CD14-positive monocyte (primary cell): ENCODE data around the gene FKBP15. TPM values are rescaled to one million over a fixed set of nuclear protein-coding genes. Genes with fewer than 3 reads are reported as not detected.
A peak's percentile ranks its signal among the peaks of the same experiment; 100 is the strongest.

Source experiments
- DNase-seq, 3 donors: peaks; one replicate each; pipeline ENCODE4 v3.0.0-alpha.2; 2011 to 2022
- H2AFZ ChIP-seq: 2 replicates; pipeline ENCODE4 v1.6.0; 2012; ENCODE audit warnings: mild to moderate bottlenecking, low read depth, low read length, inconsistent platforms; ENCODE audit not compliant: insufficient read depth, poor library complexity, severe bottlenecking
- H3K27ac ChIP-seq, 2 donors: 1 replicate in 1 of 2; 2 replicates in 1 of 2; pipeline ENCODE4 v1.5.1; 2012 to 2013; ENCODE audit warnings: low read length in 2 of 2, control low read depth in 1 of 2, inconsistent platforms in 1 of 2, low read depth in 1 of 2, mild to moderate bottlenecking in 1 of 2
- H3K27me3 ChIP-seq, 2 donors: one replicate each; pipeline versions ENCODE4 v1.6.0 to v1.6.1; 2011 to 2013; ENCODE audit warnings: low read length in 2 of 2; ENCODE audit not compliant: control insufficient read depth in 2 of 2, insufficient read depth in 2 of 2
- H3K36me3 ChIP-seq, 2 donors: replicated peaks in 1 of 2; 1 replicate in 1 of 2; 2 replicates in 1 of 2; pipeline versions ENCODE4 v1.5.1 to v1.6.1; 2012 to 2013; ENCODE audit warnings: low read length in 2 of 2, control low read depth in 1 of 2, inconsistent platforms in 1 of 2, mild to moderate bottlenecking in 1 of 2; ENCODE audit not compliant: insufficient read depth in 2 of 2, control insufficient read depth in 1 of 2
- H3K4me1 ChIP-seq, 2 donors: 1 replicate in 1 of 2; 2 replicates in 1 of 2; pipeline versions ENCODE4 v1.5.1 to v1.6.1; 2012 to 2013; ENCODE audit warnings: low read length in 2 of 2, control low read depth in 1 of 2, inconsistent platforms in 1 of 2, mild to moderate bottlenecking in 1 of 2, moderate library complexity in 1 of 2; ENCODE audit not compliant: insufficient read depth in 2 of 2, control insufficient read depth in 1 of 2
- H3K4me2 ChIP-seq: replicated peaks from 2 replicates; pipeline ENCODE3; 2012; ENCODE audit warnings: low read length, moderate library complexity, mild to moderate bottlenecking; ENCODE audit not compliant: poor library complexity, severe bottlenecking; ENCODE audit errors: extremely low read depth
- H3K4me3 ChIP-seq, 3 experiments: fragments of 200-600 bp in 1 of 3; sonication (generic) in 1 of 3; replicated peaks in 1 of 3; 1 replicate in 2 of 3; 2 replicates in 1 of 3; pipeline ENCODE4 v1.5.1; 2011 to 2013; ENCODE audit warnings: low read length in 3 of 3, mild to moderate bottlenecking in 3 of 3, control low read depth in 2 of 3, low read depth in 2 of 3, inconsistent platforms in 1 of 3, moderate library complexity in 1 of 3
- H3K79me2 ChIP-seq: 2 replicates; pipeline ENCODE4 v1.6.0; 2012; ENCODE audit warnings: mild to moderate bottlenecking, control low read depth, inconsistent platforms, low read length, moderate library complexity; ENCODE audit not compliant: insufficient read depth
- H3K9ac ChIP-seq: 2 replicates; pipeline ENCODE4 v1.6.0; 2017; ENCODE audit warnings: low read length, mild to moderate bottlenecking; ENCODE audit not compliant: insufficient read depth, poor library complexity, severe bottlenecking
- H3K9me3 ChIP-seq, 2 donors: replicated peaks in 1 of 2; 1 replicate in 1 of 2; 2 replicates in 1 of 2; pipeline versions ENCODE4 v1.5.1 to v1.6.1; 2012 to 2013; ENCODE audit warnings: low read length in 2 of 2, control low read depth in 1 of 2; ENCODE audit not compliant: control insufficient read depth in 1 of 2, insufficient read depth in 1 of 2
- H4K20me1 ChIP-seq: 2 replicates; pipeline ENCODE4 v1.6.0; 2012; ENCODE audit warnings: mild to moderate bottlenecking, low read length, control low read depth, moderate library complexity; ENCODE audit not compliant: insufficient read depth
- H3K27ac Mint-ChIP-seq, 7 donors: one replicate each; pipeline ENCODE4 v1.8.0; 2020; ENCODE audit warnings: mild to moderate bottlenecking in 7 of 7, mixed read lengths in 7 of 7, moderate library complexity in 6 of 7, inconsistent platforms in 2 of 7
- H3K27me3 Mint-ChIP-seq, 3 donors: one replicate each; pipeline ENCODE4 v1.8.0; 2021 to 2022; ENCODE audit warnings: low read depth in 3 of 3, mild to moderate bottlenecking in 3 of 3, mixed read lengths in 3 of 3, moderate library complexity in 3 of 3, inconsistent platforms in 1 of 3
- H3K36me3 Mint-ChIP-seq, 2 donors: one replicate each; pipeline ENCODE4 v1.8.0; 2020; ENCODE audit warnings: mixed read lengths in 2 of 2, inconsistent platforms in 1 of 2, mild to moderate bottlenecking in 1 of 2
- H3K4me1 Mint-ChIP-seq: one replicate; pipeline ENCODE4 v1.8.0; 2020; ENCODE audit warnings: mild to moderate bottlenecking, mixed read lengths
- H3K4me3 Mint-ChIP-seq, 2 donors: one replicate each; pipeline ENCODE4 v1.8.0; 2020; ENCODE audit warnings: mild to moderate bottlenecking in 2 of 2, mixed read lengths in 2 of 2, moderate library complexity in 1 of 2
- H3K9me3 Mint-ChIP-seq, 7 donors: one replicate each; pipeline ENCODE4 v1.8.0; 2020 to 2022; ENCODE audit warnings: mixed read lengths in 7 of 7, mild to moderate bottlenecking in 6 of 7, moderate library complexity in 6 of 7, inconsistent platforms in 2 of 7
- CTCF ChIP-seq: fragments of 200-600 bp; IDR thresholded peaks from one replicate; pipeline ENCODE4 v1.8.0; 2022; ENCODE audit warnings: antibody characterized with exemption, mild to moderate bottlenecking
- WGBS: methylation state at CpG from one replicate; pipeline ENCODE4 v1.1.5; 2013; ENCODE audit warnings: missing lambda C conversion rate; ENCODE audit not compliant: insufficient coverage; 5-methylcytosine and 5-hydroxymethylcytosine counted together
- intact Hi-C, 2 donors: fragments of 100-400 bp; cut with micrococcal nuclease; formaldehyde crosslinking; loops; one replicate each; pipeline versions ENCODE4 v1.15.0 to v1.15.1; 2023
- polyA plus RNA-seq, 3 donors: library from polyadenylated mRNA; depleted of rRNA in 1 of 3; unstranded in 2 of 3; stranded (reverse) in 1 of 3; fragments of 300-500 nt in 2 of 3; fragments of >200 nt in 1 of 3; fragmentation: Illumina TruSeq in 2 of 3; gene quantifications; 1 replicate in 2 of 3; 2 replicates in 1 of 3; pipeline ENCODE4 v1.2.3, GENCODE V29; 2012 to 2021

The FKBP15 gene
- polyA plus RNA-seq, 3 donors: 32.3 to 120 (median 55.7) TPM

DNA sequence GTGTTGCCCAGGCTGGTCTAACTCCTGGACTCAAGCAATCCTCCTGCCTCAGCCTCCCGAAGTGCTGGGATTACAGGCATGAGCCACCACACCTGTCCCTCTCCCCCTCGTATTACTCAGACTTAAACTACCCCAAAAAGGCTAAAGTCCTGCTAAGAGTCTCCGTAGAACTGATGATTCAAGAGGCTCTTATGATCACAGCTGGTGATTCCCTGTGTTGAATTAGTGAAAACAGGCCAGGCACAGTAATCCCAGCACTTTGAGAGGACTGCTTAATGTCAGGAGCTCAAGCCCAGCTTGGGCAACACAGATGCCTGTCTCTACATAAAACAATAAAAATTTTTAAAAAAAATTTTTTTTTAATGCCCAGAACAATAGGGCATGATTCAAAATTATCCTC, 45.1 kb upstream of the FKBP15 start:
- H3K9ac ChIP-seq: no peak overlapping the region
- no peak overlapping the region for H3K4me2 ChIP-seq
- H3K27me3 ChIP-seq: no peaks in the 10 kb centered on the region
- H3K4me3 Mint-ChIP-seq: no peak overlapping the region
- H3K27ac ChIP-seq: no peak overlapping the region
- peak overlapping the region in 1 of 7 donors; percentile 50 for H3K27ac Mint-ChIP-seq
- H2AFZ ChIP-seq: no peak overlapping the region
- H4K20me1 ChIP-seq: no peaks in the 10 kb centered on the region
- H3K36me3 ChIP-seq: peaks cover 51 to 84% of the 10 kb centered on the region in 2 donors
- H3K4me3 ChIP-seq: no peak overlapping the region
- no peaks in the 10 kb centered on the region for H3K27me3 Mint-ChIP-seq
- no peaks in the 10 kb centered on the region for H3K4me1 ChIP-seq
- H3K36me3 Mint-ChIP-seq: peaks cover 55 to 74% of the 10 kb centered on the region in 2 donors
- intact Hi-C loops: no loop called here
- no peak for DNase-seq
- peaks cover 0 to 1% (median 0%) of the 10 kb centered on the region in 7 donors for H3K9me3 Mint-ChIP-seq
- 100% methylated on average over 2 of the region's 3 CpGs for WGBS
- TF ChIP-seq CTCF: no peak
- no peaks in the 10 kb centered on the region for H3K4me1 Mint-ChIP-seq
- H3K79me2 ChIP-seq: no peaks in the 10 kb centered on the region
- H3K9me3 ChIP-seq: no peaks in the 10 kb centered on the region

GRCh38 chr9:113261917-113262671, 41.0 kb upstream of the FKBP15 start:
- Mint-ChIP-seq H3K9me3 (no peaks in the 10 kb centered on the region), H3K36me3 (peaks cover 64 to 81% of the 10 kb centered on the region in 2 donors), H3K4me1 (no peaks in the 10 kb centered on the region), H3K4me3 (no peak overlapping the region), H3K27me3 (peaks cover 0 to 4% (median 0%) of the 10 kb centered on the region in 3 donors), H3K27ac (peak overlapping the region in 1 of 7 donors; percentile 47)
- Histone ChIP-seq H3K79me2 (no peaks in the 10 kb centered on the region), H3K27me3 (no peaks in the 10 kb centered on the region), H3K9ac (no peak overlapping the region), H2AFZ (no peak overlapping the region), H3K27ac (no peak overlapping the region), H3K4me2 (no peak overlapping the region), H4K20me1 (no peaks in the 10 kb centered on the region), H3K9me3 (no peaks in the 10 kb centered on the region), H3K4me1 (no peaks in the 10 kb centered on the region), H3K36me3 (peaks cover 55 to 84% of the 10 kb centered on the region in 2 donors), H3K4me3 (no peak overlapping the region)
- TF ChIP-seq CTCF: no peak
- intact Hi-C loops: no loop called here
- DNase-seq: no peak
- WGBS: no CpG with 5 or more reads among the region's 1 CpG
